ENCODE measurements around the gene TNRC6B.

- TF ChIP-seq ZNF292 (tag by site-specific recombination; IDR thresholded peaks at IDR 0.05; ENCODE audit: borderline replicate concordance, low read depth): no peak
- TF ChIP-seq MYNN (tag by site-specific recombination; IDR thresholded peaks at IDR 0.05; ENCODE audit: borderline replicate concordance): no peak
- no peak for TF ChIP-seq CTCF (tag by site-specific recombination; IDR thresholded peaks at IDR 0.05)
- TF ChIP-seq ZBTB7A (tag by site-specific recombination; IDR thresholded peaks at IDR 0.05; ENCODE audit: low read depth): no peak
- TF ChIP-seq ZNF707 (tag by site-specific recombination; IDR thresholded peaks at IDR 0.05): no peak
- TF ChIP-seq YY1 (tag by site-specific recombination; IDR thresholded peaks at IDR 0.05): no peak
These were observed 135.3 kb downstream of the TNRC6B start for GRCh38 chr22:40313007-40313406.
